GM21528 (cell line): ENCODE data around the gene EHMT2.
"Not testable (repeated sequence)": the region's sequence is repeated elsewhere in the genome, so short reads cannot be mapped to it uniquely, and the experiment has no call there.

Source experiments
- ATAC-seq: cut with Tn5 transposase; IDR thresholded peaks from one replicate; pipeline ENCODE4 v1.9.1; 2021; ENCODE audit warnings: mild to moderate bottlenecking, moderate library complexity; ENCODE audit not compliant: unreplicated experiment, low FRiP score

The EHMT2 gene

DNA sequence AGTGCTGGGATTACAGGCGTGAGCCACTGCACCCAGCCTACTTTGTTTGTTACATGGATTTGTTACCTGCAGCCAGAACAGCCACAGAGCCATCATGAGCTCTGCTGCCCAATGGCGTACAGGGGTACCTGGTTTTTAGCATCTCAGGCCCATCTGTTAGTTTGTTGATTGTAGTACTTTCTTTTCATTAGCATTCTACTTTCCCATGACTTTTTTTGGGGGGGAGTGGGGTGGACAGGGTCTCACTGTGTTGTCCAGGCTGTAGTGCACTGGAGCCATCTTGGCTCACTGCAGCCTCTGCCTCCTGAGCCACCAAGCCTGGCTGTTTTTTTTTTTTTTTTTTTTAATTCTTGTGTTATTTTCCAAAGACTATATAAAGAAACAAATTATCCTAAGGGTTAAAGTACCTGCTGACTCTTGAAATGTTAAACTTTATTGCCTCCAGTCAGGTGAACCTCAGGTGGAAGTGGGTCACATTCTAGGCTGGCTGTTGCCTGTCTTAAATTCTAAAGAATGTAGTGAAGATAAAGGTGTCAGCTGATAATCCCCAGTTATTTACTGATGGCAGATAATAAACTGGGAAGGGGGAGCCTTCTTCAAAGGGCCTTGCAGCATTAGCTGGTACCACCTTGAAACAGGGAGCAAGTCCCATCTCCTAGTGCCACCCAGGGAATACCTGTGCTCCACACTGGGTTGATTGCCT lies 50.1 kb downstream of the EHMT2 start:
- ATAC-seq = no peak

- no peak for ATAC-seq
Observed at GRCh38 chr6:31844507-31844906, 53.0 kb downstream of the EHMT2 start.

- ATAC-seq = no peak
Observed at GRCh38 chr6:31842053-31842452, 55.4 kb downstream of the EHMT2 start.

- not testable (repeated sequence) for ATAC-seq
Observed at GRCh38 chr6:31839779-31840126, 57.7 kb downstream of the EHMT2 start.

GRCh38 chr6:31838968-31839367 lies 58.5 kb downstream of the EHMT2 start:
- ATAC-seq = no peak

GRCh38 chr6:31838114-31838553 lies 59.4 kb downstream of the EHMT2 start:
- not testable (repeated sequence) for ATAC-seq

DNA sequence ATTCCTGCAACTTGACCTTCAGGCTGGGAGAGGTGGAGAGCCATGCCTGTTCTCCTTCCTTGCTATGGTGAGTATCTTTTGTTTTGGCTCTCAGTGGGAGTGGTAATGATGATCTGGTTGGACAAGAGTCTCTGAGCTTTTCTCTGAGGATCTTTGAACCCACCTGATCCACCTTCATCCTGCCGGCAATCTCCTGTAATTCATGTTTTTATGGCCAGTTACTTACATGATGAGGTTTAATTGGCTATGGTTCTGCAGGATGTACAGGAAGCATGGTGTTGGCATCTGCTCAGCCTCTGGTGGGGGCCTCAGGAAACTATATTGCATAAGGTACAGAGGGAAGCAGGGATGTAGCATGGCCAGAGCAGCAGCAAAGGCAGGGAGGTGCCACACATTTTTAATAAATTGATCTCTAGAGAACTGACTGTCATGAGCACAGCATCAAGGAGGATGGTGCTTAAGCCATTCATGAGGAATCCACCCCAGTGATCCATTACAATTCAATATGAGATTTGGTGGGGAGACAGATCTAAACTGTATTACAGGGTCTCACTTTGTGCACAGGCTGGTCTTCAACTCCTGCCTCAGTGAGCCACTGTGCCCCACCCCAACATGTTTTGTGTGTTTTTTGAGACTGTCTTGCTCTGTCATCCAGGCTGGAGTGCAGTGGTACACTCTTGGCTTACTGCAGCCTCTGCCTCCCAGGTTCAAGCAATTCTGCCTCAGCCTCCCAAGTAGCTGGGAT lies 60.0 kb downstream of the EHMT2 start:
- ATAC-seq = no peak

- ATAC-seq = no peak
Observed at GRCh38 chr6:31836474-31837368, 60.8 kb downstream of the EHMT2 start.

GRCh38 chr6:31836047-31836473 lies 61.4 kb downstream of the EHMT2 start:
- no peak for ATAC-seq

DNA sequence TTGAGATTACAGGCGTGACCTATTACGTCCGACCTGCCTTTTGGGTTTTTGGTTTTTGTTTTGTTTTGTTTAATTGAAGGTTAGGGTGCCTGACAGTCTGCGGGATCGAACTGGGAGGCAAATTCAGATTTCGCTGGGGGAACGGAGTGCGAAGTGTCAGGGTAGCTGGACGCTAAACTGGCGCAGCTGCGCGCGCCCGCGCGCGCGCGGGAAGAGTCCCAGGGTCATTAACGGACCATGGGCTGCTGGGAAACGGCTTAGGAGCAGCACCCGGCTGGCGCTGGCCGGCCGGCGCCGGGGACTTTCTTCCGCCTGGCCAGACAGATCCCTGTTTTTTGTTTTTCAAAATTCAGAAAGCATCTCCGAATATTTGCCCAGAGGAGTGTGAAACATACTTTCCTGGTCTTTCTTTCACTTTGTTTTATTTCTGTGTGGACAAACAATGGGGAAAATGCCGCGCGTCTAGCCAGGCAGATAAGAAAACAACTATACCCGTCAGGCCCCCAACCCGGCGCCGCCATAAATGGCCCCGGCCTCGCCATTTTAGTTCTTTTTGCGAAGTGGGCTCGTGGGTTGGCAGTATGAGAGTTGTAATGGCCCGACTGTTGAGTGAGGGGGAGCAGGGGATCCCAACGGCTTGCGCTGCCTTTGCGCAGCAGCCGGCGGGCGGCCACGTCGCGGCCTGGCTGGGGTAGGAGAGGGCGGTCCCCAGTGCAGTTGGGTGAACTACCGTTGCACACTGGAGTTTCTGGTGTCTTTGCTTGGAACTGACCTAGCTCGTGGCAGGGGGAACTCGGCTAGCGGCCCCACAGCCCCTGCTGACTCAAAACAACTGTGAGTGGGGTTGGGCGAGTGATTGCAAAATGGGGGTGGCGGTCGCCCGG lies 62.9 kb downstream of the EHMT2 start:
- ATAC-seq = no peak

DNA sequence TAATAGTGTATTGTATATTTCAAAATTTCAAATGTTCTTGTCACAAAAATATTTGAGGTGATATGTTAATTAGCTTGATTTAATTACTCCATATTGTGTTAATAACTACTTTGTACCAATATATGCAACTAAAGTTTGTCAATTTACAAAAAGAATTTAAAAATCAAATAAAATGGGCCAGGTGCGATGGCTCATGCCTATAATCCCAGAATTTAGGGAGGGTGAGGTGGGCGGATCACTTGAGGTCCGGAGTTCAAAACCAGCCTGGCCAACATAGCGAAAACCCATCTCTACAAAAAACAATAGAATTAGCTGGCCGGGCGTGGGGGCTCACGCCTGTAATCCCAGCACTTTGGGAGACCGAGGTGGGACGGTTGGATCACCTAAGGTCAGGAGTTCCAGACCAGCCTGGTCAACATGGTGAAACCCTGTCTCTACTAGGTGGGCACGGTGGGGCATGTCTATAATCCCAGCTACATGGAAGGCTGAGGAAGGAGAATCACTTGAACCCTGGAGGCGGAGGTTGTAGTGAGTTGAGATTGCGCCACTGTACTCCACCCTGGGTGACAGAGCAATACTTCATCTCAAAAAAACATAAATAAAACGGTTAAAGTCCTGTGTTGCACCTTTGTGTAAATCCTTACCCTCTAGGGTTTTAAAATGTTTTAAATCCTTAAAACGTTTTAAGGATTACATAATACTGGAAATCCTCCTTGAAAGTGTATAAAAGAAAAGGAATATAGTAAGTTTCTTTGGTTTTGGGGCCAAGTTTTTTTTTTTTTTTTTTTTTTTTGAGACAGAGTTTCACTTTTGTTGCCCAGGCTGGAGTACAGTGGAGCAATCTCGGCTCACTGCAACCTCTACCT lies 65.9 kb downstream of the EHMT2 start:
- no peak for ATAC-seq

GRCh38 chr6:31830886-31831335 lies 66.6 kb downstream of the EHMT2 start:
- ATAC-seq = no peak
